ENCODE results near the gene ATXN2.
A peak's percentile ranks its signal among the peaks of the same experiment; 100 is the strongest.
"Not testable (repeated sequence)": the region's sequence is repeated elsewhere in the genome, so short reads cannot be mapped to it uniquely, and the experiment has no call there.

Gene ATXN2

DNA sequence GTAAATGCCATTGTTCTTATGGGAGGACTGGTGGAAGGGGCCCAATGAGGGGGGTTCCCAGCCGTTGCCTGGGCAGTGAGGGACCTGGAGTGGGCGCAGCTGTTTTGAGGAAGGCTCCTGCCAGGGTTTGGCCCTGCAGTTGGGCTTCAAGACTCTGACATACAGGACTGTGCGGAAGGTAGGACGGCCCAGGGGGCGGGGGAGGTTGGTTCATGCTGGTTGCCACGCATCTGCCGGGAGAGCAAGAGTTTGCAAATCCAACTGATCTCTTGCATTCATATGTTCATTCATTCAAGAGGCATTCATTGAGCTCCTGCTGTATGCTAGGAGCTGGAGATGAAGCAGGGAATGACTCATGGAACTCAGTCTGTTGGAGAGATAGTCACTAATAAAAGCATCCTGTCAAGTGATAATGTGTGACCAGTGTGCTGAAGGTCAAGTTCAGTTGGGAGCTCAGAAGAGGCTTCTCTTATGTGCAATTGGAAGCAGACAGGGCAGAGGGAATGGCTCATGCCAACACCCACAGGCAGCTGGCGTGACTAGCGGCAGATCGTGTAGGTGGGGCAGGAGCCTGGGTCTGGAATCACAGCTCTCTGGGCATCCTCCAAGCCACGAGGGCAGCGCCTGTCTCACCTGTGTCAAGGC is 185.6 kb downstream of the ATXN2 start:
- DNase-seq = no peak

DNA sequence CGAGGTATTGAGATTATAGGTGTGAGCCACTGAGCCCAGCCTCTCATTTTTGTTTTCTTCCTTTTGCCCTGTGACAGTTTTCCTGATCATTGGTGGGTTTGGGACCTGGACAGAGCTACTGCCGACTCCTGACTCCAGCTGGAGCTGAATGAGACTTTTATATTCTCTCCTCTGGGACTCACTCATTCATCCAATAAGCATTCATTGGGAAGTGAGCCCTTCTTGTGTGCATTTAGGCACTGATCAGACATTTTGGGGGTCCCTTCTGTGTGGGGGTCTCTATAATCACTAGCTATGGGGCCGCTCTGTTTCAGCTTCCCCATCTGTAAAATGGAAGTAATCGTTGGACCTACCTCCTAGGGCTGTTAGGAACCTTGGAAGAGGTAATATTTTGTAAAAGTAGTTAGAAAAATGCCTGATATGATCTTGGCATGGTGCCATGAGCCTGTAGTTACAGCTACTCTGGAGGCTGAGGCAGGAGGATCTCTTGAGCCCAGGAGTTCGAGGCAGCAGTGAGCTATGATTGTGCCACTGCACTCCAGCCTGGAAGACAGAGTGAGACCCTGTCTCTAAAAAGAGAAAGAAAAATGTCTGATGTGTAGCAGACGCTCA is 186.2 kb downstream of the ATXN2 start:
- no peak for DNase-seq

DNA sequence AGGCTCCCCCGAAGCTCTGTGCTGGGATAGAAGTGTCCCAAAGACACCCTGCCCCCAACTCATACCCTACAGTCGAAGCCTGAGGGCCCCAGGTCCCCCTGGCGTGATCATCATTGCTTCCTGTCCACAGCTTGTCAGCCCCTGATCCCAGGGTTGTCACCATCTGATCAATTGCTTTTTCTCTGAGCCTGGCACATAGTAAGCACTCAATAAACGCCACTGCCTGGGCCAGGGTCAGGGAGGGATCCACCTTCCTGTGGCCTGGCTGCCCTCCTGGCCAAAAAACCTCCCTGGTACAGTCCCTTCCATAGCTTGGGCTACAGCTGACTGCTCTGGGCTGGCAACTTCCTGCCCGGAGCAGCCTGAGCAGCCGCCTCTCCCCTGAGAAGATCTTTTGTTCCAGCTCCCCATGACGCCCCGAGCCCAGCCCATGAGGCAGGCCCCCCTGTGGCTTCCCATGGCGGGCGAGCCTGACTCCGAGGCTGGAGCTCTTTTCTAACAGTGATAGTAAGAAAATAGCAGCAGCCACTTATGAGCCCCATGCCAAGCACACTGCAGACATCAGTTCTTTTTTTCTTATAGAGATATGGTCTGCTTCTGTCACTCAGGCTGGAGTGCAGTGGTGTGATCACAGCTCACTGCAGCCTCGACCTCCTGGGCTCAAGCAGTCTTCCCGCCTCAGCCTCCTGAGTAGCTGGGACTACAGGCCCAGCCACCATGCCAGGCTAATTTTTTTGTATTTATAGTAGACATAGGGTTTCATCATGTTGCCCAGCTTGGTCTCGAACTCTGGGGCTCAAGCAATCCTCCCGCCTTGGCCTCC is 186.9 kb downstream of the ATXN2 start:
- DNase-seq = peak; percentile 28

DNA sequence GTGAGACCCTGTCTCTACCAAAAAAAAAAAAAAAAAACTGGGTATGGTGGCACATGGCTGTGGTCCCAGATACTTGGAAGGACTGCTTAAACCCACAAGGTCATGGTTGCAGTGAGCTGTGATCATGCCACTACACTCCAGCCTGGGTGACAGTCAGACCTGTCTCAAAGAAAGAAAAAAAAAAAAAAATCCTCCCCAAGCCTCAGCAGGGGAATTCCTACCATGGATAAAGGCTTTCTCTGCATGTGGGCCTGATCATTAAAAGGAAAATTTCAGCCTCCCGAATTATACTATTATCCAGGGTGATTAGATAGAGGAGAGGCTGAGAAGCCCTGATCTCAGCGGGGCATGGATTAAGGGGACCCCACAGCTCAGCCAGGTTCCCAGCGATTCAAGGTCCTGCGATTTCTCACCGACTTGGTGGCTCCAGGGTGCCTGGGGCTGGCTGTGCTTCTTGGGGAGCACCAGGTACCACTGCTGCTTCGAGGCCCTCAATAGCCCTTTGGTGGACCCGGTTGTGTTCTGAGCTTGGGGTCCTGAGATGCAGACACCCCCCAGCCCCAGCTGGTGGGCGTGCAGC is 187.8 kb downstream of the ATXN2 start:
- no peak for DNase-seq

DNA sequence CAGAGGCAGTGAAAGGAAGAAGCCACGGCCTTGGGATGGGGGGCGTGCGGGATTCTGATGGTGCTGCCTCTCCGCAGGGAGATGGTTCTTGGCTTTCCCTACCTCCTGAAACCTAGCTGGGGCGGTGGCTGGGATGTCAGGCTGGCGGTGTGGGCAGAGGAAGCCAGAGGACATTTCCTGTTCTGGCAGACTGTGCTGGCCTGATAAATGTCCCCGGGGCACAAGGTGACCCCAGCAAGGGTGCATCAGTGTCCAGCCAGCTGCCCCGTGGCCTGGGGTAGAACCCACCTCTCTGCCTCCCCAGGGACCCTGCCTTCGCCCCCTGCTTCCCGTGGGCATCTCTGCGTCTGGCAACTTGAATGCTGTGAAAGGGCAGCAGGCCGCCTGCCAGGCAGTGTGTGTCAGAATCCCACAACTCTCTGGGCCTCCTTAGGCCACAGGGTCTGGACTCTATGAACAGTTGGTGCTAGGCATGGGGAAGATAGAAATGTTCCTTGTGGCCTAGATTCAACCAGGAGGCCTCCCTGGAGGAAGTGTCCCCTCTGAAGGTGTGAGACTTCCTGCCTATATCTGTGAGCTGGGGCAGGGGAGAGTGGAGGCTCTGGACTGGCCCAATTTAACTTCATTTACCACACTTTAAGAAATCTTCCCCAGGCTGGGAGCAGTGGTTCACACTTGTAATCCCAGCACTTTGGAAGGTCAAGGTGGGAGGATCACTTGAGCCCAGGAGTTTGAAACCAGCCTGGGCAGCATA is 188.5 kb downstream of the ATXN2 start:
- DNase-seq = no peak

DNA sequence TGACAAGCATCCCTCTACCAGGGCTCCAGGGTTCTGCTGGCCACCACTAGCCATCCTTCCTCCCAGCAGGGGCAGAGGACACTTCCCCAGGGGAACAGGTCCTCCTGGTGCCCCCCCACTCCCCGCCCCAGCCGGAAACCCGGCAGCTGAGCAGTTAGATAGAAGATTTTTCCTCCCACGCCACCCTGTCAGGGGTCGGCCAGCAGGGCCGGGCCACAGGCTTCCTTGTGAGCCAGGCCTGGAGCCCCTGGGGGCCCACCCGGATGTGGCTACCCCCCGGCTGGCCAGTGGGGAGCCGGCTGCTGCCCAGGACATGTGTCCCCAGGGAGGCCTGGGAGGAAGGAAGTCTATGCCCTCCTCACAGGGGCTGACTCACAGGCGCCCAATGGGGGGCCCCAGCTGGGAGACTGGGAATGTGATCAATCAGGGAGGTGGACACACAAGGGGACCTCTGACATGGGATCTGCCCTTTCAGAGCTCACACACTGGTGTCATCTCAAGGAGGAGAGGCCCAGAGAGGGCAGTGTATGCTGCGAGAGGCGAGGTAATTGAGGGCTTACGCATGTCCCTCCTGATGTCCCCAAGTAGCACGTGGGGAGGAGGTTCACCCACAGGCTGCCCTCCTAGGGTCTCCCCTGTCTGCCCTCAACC is 189.2 kb downstream of the ATXN2 start:
- DNase-seq = no peak

DNA sequence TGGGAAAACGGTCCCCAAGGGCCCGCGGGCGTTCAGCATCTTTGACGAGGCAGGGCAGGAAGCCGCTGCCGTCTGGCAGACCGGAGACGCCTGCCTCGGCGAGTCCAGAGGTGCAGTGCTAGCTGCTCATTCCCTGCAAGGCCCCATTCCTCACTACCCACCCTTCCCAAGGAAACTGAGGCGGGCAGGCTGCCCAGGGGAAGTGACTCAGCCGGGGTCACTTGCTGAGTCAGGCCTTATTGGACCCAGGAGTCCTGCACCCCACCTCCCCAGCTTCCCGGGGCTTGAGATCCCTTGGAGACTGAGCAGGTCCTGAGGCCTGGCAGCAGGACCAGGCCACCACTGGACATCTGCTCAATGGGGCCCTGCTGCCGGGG is 189.7 kb downstream of the ATXN2 start:
- no peak for DNase-seq

DNA sequence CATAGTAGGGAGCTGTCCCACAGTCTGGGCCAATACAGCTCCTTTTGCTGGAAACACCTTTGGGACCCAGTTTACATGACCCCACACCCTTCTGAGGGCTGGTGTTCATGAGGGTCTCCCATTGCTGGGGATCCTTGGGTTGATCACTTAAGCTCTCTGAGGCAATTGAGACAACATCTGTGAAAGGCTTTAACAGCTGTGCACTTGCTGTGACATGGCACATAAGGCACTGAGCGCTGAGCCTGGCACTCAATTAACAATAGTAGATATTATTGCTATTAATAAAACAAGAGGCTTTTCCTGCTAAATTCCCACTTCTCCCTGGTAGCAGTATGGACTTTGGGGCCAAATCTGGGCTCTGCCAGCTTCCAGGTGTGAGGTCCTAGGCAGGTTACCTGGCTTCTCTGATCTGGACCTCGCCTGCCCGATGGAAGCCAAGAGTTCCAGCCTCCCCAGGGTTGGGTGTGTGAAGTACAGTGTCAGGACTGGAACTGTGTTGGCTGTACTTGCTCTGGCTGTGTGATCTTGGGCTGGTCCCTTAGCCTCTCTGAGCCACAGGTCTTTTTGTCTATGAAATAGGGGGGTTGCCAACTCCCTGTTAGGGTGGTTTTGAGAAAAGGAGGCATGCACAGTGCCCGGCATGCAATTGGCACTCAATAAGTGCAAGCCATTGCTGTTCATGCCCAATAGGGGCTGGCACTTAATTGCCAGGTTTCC is 190.3 kb downstream of the ATXN2 start:
- no peak for DNase-seq

DNA sequence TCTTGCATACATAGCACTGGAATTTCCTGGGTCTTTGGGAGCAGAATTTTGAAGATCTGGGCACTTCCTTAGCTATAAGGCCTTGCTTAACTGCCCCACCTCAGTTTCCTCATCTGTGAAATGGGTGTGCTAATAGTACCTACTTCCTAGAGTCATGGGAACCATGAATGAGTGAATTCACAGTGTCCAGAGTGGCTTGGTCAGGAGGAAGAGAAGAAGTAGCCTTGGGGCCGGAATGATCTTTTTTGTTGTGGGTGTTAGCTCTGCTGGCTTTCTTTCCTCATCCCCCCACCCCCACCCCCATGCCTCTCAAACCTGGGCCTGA is 191.0 kb downstream of the ATXN2 start:
- DNase-seq = no peak

DNA sequence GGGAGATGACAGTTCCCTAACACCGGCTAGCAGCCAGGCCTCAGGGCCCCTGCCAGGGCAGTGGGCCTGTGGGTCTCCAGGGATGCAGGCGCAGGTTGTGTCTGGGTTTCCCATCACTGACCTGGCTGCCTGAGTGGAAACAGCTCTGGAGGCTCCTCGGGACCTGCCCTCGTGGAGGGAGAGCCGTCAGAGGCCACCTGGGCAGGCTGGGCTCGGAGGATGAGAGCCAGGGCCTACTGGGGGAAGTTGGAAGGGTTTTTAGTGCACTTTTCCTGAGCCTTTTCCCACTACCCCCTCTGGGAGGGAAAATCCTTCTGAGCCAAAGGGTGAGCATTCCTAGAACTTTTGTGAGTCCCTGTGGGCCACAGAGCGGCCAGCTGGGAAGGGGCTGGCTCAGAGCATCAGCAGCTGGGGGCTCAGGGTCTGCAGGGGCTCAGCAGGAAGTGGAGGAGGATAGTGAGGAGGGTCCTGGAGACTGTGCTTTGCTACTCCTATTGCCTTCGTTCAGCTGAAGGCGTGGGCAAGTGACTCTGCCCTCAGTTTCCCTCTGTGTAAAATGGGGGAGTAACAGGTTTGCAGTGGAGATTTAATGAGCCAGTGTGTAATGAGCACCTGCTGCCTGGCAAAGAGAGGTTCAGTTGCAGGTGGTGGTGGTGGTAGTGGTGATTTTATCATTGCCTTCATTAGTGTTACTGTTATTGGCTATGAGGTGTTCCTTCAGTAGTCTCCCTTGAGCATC is 191.6 kb downstream of the ATXN2 start:
- no peak for DNase-seq

DNA sequence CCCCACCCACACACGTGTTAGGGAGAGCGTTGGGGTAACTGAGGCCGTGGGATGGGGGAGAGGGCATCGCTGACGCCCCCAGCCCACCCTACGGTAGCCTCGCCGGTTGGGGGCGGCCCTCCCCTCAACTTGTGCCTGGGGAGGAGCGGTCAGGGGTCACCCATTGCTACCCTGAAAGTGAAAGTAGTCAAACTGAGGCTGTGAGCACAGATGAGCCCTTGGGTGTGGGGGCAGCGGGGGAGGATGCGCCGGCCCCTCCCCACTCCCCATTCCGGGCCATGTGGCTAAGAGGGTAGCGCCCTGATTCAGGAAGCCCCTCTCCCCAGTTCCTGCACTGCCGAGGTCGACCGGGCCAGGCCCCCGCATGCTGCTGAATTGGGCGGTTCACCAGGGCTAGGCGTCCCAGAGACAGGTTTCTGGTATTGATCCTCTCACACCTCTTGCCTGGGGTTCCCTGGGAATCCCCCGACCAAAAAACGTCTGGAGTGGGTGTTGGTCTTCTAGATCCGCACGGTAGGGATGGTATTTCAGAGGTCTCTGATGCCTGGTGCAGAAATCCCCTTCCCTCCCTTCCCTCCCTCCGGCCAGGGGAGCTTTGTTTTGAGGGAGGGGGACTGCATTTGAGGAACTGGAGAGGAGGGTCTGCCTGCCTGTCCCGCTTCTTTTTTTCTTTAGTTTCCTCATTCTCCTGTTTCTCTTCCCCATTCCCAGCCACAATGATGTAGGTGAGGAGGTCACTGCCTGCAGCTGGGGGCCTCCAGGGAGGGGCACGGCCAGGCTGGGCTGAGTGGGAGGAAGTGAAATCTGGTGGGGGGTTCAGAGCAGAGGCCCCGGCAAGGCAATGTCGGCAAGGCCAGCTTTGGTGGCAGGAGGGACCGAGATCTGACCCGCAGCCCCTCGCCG is 192.4 kb downstream of the ATXN2 start:
- DNase-seq = peak; percentile 49

DNA sequence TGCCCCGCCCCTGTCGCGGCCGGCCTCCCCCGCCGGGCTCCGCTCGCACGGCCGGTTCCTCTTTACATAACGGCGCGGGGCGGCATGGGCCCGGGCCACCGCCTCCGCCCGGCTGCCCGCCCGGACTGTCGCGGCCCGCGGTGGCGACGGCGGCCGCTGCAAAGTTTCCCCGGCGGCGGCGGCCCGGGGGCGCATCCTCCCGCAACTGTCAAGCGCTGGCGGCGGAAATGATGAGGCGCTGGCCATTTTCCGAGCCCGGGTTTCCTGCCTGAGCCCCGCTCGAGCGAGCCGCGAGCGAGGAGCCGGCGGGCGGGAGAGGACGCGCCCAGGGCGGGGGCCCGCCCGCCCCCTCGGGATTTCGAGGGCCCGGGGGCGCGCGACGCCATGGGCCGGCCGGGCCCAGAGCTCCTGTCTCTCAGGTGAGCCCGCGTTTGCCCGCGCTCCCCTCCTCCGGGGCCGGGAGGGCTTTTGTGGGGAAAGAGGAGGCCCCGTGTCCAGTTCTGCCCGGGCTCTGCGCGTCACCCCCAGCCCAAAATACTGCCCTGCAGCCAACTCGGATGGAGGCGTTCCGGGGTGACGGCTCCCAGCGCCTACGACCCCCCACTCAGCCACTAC is 193.1 kb downstream of the ATXN2 start, which contains the start of gene SH2B3:
TSS of gene SH2B3 (plus strand) at position 65 of the 615 bp plus-strand sequence. CDS start 12,223 bp downstream, outside the sequence.
- peak; percentile 85 for DNase-seq

DNA sequence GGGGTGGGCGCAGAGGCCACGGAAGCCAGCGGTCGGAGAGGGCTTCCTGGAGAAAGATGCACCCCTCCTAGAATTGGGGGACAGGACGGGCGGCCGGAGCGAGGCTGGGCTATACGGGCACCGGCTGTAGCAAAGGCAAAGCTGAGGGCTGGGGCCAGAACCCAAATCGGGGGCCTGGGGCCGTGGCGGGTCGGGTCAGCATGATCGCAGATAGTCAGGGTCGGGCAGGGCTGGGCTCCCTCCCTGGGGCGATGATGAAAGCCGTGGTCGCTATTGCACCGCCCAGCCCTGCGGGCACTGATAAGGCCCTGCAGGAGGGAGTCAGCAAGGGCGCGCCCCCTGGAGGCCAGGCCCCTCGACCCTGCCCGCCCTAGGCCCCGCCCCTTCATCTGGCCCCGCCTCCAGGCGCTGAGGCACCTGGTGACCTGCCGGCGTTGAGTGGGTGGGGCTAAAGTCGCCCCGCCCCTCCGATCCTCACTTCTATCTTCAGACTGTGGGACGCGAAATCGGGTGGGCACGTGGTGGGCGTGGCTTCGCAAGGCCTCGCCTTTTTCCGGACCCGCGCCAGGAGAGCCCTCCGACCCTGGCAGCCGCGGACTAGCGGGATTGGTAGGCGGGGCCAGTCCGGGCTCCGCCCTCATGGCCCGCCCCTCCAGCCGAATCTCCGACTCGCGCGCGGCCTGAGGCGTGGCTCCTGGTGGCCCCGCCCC is 193.8 kb downstream of the ATXN2 start:
- DNase-seq = peak; percentile 98

DNA sequence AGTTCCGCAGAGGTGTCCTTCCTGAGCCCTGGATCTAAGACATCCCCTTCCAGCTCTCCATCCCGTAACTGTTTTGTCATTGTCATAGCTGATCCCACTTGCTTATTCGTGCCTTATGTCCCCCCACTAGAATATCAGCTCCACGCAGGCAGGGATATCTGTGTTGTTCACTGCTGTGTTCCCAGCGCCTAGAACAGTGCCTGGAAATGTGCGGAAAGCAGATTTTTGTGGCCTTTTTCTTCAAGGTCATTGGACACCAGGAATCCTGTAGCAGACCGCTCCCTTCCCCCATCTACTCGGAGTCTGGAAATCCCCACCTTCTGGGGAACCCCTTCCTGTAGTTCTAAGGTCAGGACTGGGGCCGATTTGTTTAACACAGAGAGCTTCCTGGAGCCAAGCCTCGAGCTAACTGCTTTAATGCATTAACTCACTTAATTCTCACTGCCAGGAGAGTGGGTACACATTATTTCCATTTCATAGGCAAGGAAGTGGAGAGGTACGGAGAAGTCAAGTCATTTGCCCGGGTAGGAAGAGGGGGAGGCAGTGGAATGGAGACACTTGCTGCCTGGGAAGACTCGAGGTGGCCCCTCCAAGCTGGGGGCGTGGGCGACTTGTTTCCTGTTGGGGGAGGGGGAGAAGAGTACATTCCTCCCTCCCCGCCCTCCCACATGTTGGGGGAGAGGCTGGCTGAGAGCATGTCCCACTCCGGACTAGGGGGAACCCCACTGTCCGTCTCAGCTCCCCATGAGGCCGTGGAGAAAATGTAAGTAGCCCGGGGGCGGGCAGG is 194.6 kb downstream of the ATXN2 start:
- DNase-seq = peak; percentile 41

DNA sequence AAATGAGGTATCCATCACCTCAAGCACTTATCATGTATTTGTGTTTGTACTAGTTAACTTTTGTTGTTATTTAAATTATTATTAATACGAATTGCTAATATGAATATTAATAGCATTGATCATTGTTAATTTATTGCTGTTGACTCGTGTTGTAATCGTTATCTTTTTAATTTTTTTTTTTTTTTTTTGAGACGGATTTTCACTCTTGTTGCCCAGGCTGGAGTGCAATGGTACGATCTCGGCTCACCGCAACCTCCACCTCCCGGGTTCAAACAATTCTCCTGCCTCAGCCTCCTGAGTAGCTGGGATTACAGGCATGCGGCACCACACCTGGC is 196.7 kb downstream of the ATXN2 start:
- DNase-seq = not testable (repeated sequence)
